Small intestine (tissue), 7 donors: ENCODE results near the gene SLCO3A1. TPM values are rescaled to one million over a fixed set of nuclear protein-coding genes. Genes with fewer than 3 reads are reported as not detected.
A peak's percentile ranks its signal among the peaks of the same experiment; 100 is the strongest.

ENCODE experiments used
- DNase-seq, 2 donors: peaks; one replicate each; pipeline versions ENCODE4 v3.0.0 to v3.0.0-alpha.2; 2013
- FAIRE-seq: peaks from 2 replicates; lab custom pipeline; 2012; peaks lifted over from hg19 to GRCh38; lab: Jason Lieb, UNC
- H3K27ac ChIP-seq, 3 donors: one replicate each; pipeline ENCODE4 v1.5.1; 2013; ENCODE audit warnings: low read length in 2 of 3, mild to moderate bottlenecking in 2 of 3, control low read depth in 1 of 3, inconsistent platforms in 1 of 3, low read depth in 1 of 3, moderate library complexity in 1 of 3
- H3K27me3 ChIP-seq, 3 donors: one replicate each; pipeline ENCODE4 v1.6.1; 2013; ENCODE audit warnings: low read length in 3 of 3, inconsistent platforms in 1 of 3; ENCODE audit not compliant: control insufficient read depth in 3 of 3, insufficient read depth in 3 of 3
- H3K36me3 ChIP-seq, 3 donors: one replicate each; pipeline ENCODE4 v1.6.1; 2013; ENCODE audit warnings: low read length in 3 of 3, inconsistent platforms in 1 of 3, low read depth in 1 of 3, mild to moderate bottlenecking in 1 of 3, moderate library complexity in 1 of 3; ENCODE audit not compliant: control insufficient read depth in 3 of 3, insufficient read depth in 2 of 3
- H3K4me1 ChIP-seq, 3 donors: one replicate each; pipeline ENCODE4 v1.6.1; 2013; ENCODE audit warnings: low read length in 2 of 3, inconsistent platforms in 1 of 3, low read depth in 1 of 3, mild to moderate bottlenecking in 1 of 3, moderate library complexity in 1 of 3; ENCODE audit not compliant: control insufficient read depth in 3 of 3, insufficient read depth in 2 of 3
- H3K4me3 ChIP-seq, 3 donors: one replicate each; pipeline ENCODE4 v1.5.1; 2013; ENCODE audit warnings: low read length in 3 of 3, control low read depth in 1 of 3, inconsistent platforms in 1 of 3, low read depth in 1 of 3, mild to moderate bottlenecking in 1 of 3, moderate library complexity in 1 of 3
- H3K9me3 ChIP-seq, 2 donors: one replicate each; pipeline ENCODE4 v1.6.1; 2013; ENCODE audit warnings: low read depth in 1 of 2, low read length in 1 of 2; ENCODE audit not compliant: control insufficient read depth in 2 of 2, insufficient read depth in 1 of 2
- WGBS, 3 donors: extraction: QIAGEN DNeasy Blood & Tissue Kit; methylation state at CpG; one replicate each; pipeline ENCODE4 v1.1.7; 2013; 5-methylcytosine and 5-hydroxymethylcytosine counted together
- polyA plus RNA-seq, 4 donors: library from polyadenylated mRNA; stranded (reverse) in 3 of 4; unstranded in 1 of 4; fragments of 200-250 nt in 3 of 4; fragments of 120-200 nt in 1 of 4; gene quantifications; one replicate each; pipeline versions ENCODE4 v1.2.1 to v1.2.3, GENCODE V29; 2013
- donor health status: healthy with polysubstance abuse.
- donor health status: control.
- donor health status: control.
- donor health status: Bipolar disorder and iron deficiency.
- donor health status: healthy.

The SLCO3A1 gene
- polyA plus RNA-seq, 4 donors = 0.89 to 4.4 (median 2.6) TPM

GRCh38 chr15:91887321-91887720, 33.8 kb downstream of the SLCO3A1 start:
- no peak for FAIRE-seq

GRCh38 chr15:91887921-91888373, 34.4 kb downstream of the SLCO3A1 start:
- Histone ChIP-seq H3K36me3 (no peaks in the 10 kb centered on the region), H3K9me3 (no peaks in the 10 kb centered on the region), H3K27me3 (no peaks in the 10 kb centered on the region), H3K4me1 (no peaks in the 10 kb centered on the region), H3K4me3 (no peak overlapping the region), H3K27ac (no peak overlapping the region)
- FAIRE-seq = no peak
- no peak for DNase-seq
- WGBS, 3 donors = 37 to 63% (median 55%) methylated on average over 5 of the region's 5 CpGs

More at GRCh38 chr15:91887321-91887720, 33.8 kb downstream of the SLCO3A1 start:
- 85 to 88% (median 86%) methylated on average over 6 of the region's 6 CpGs for WGBS, 3 donors
- Histone ChIP-seq H3K4me3 (no peak overlapping the region), H3K36me3 (no peaks in the 10 kb centered on the region), H3K4me1 (no peaks in the 10 kb centered on the region), H3K9me3 (no peaks in the 10 kb centered on the region), H3K27me3 (no peaks in the 10 kb centered on the region), H3K27ac (no peak overlapping the region)
- DNase-seq = no peak

GRCh38 chr15:91889111-91889815, 35.8 kb downstream of the SLCO3A1 start:
- Histone ChIP-seq H3K27ac (no peak overlapping the region), H3K27me3 (no peaks in the 10 kb centered on the region), H3K36me3 (no peaks in the 10 kb centered on the region), H3K9me3 (peaks cover 0 to 3% of the 10 kb centered on the region in 2 donors), H3K4me3 (no peak overlapping the region), H3K4me1 (no peaks in the 10 kb centered on the region)
- DNase-seq (peak in 1 of 2 donors; percentile 18), FAIRE-seq (no peak)
- 92 to 95% (median 92%) methylated on average over 2 of the region's 2 CpGs for WGBS, 3 donors

GRCh38 chr15:91890614-91891013, 37.1 kb downstream of the SLCO3A1 start:
- H3K4me3 ChIP-seq = no peak overlapping the region
- peaks cover 0 to 3% of the 10 kb centered on the region in 2 donors for H3K9me3 ChIP-seq
- no peaks in the 10 kb centered on the region for H3K36me3 ChIP-seq
- H3K27me3 ChIP-seq = no peaks in the 10 kb centered on the region
- H3K27ac ChIP-seq = no peak overlapping the region
- FAIRE-seq = no peak
- DNase-seq = no peak
- H3K4me1 ChIP-seq = no peaks in the 10 kb centered on the region
- WGBS, 3 donors = 87 to 92% (median 91%) methylated on average over 2 of the region's 2 CpGs

- Histone ChIP-seq H3K36me3 (no peaks in the 10 kb centered on the region), H3K27ac (no peak overlapping the region), H3K4me3 (no peak overlapping the region), H3K4me1 (no peaks in the 10 kb centered on the region), H3K27me3 (no peaks in the 10 kb centered on the region), H3K9me3 (peaks cover 0 to 3% of the 10 kb centered on the region in 2 donors)
- FAIRE-seq (no peak), DNase-seq (no peak)
- 93 to 100% (median 95%) methylated on average over 1 of the region's 1 CpG for WGBS, 3 donors
These were observed 37.6 kb downstream of the SLCO3A1 start for GRCh38 chr15:91891101-91891500.

- Histone ChIP-seq H3K4me3 (no peak overlapping the region), H3K27ac (no peak overlapping the region), H3K27me3 (no peaks in the 10 kb centered on the region), H3K36me3 (no peaks in the 10 kb centered on the region), H3K9me3 (peaks cover 0 to 3% of the 10 kb centered on the region in 2 donors), H3K4me1 (no peaks in the 10 kb centered on the region)
- DNase-seq (no peak), FAIRE-seq (no peak)
- 87 to 93% (median 91%) methylated on average over 5 of the region's 5 CpGs for WGBS, 3 donors
These were observed 38.4 kb downstream of the SLCO3A1 start for GRCh38 chr15:91891788-91892345.

- Histone ChIP-seq H3K9me3 (peaks cover 0 to 3% of the 10 kb centered on the region in 2 donors), H3K27ac (no peak overlapping the region), H3K36me3 (no peaks in the 10 kb centered on the region), H3K4me1 (no peaks in the 10 kb centered on the region), H3K4me3 (no peak overlapping the region), H3K27me3 (no peaks in the 10 kb centered on the region)
- DNase-seq (no peak), FAIRE-seq (no peak)
- 85 to 91% (median 87%) methylated on average over 5 of the region's 5 CpGs for WGBS, 3 donors
These were observed 38.9 kb downstream of the SLCO3A1 start for GRCh38 chr15:91892436-91892835.

GRCh38 chr15:91894606-91895005, 41.1 kb downstream of the SLCO3A1 start:
- no peak overlapping the region for H3K27ac ChIP-seq
- WGBS, 3 donors = 95 to 97% (median 96%) methylated on average over 5 of the region's 5 CpGs
- DNase-seq (no peak), FAIRE-seq (no peak)
- H3K4me1 ChIP-seq = no peaks in the 10 kb centered on the region
- no peak overlapping the region for H3K4me3 ChIP-seq
- no peaks in the 10 kb centered on the region for H3K27me3 ChIP-seq
- no peaks in the 10 kb centered on the region for H3K36me3 ChIP-seq
- H3K9me3 ChIP-seq = peaks cover 0 to 3% of the 10 kb centered on the region in 2 donors
